ENCODE measurements around the gene PPM1L. TPM values are rescaled to one million over a fixed set of nuclear protein-coding genes. Genes with fewer than 3 reads are reported as not detected.

Gene PPM1L
- total RNA-seq, 1 experiment from 2014 or later = 7.3 TPM

GRCh38 chr3:160931474-160931873 lies 175.4 kb downstream of the PPM1L start:
- Histone ChIP-seq H3K79me1 (ENCODE audit: insufficient read depth, low read depth, low read length, poor library complexity, severe bottlenecking) (peaks cover 5% of the 10 kb centered on the region), H2BK5ac (ENCODE audit: insufficient read length, low read length) (no peak overlapping the region), H3K9ac (ENCODE audit: extremely low read depth, insufficient read length, low read length) (no peak overlapping the region), H3K23ac (ENCODE audit: insufficient read length, low read depth, low read length) (no peak overlapping the region), H3K4me2 (ENCODE audit: insufficient read depth, insufficient read length, low read length) (no peak overlapping the region), H2AFZ (ENCODE audit: low read length) (no peak overlapping the region), H3K9me3 (ENCODE audit: control insufficient read depth, low read depth, low read length) (no peaks in the 10 kb centered on the region), H3K79me2 (ENCODE audit: insufficient read depth, low read length) (no peaks in the 10 kb centered on the region), H2BK120ac (ENCODE audit: low read depth, low read length, poor library complexity, severe bottlenecking) (no peak overlapping the region), H3K27me3 (ENCODE audit: insufficient read depth, low read length) (no peaks in the 10 kb centered on the region), H3K4ac (ENCODE audit: low read depth, low read length) (no peak overlapping the region), H3K4me1 (ENCODE audit: insufficient read depth, low read length) (no peaks in the 10 kb centered on the region), H3K14ac (ENCODE audit: insufficient read depth, low read length) (no peak overlapping the region), H2BK12ac (ENCODE audit: insufficient read length, low read depth, low read length) (no peak overlapping the region), H4K8ac (replicated peaks; ENCODE audit: insufficient read length, low read depth, low read length) (no peak overlapping the region), H2BK20ac (ENCODE audit: low read depth, low read length, poor library complexity, severe bottlenecking) (no peak overlapping the region), H3K27ac (ENCODE audit: insufficient read length, low read depth, low read length) (no peak overlapping the region), H3K23me2 (ENCODE audit: insufficient read length, low read depth, low read length, poor library complexity, severe bottlenecking) (no peaks in the 10 kb centered on the region), H4K5ac (ENCODE audit: insufficient read length, low read depth, low read length) (no peak overlapping the region), H3K56ac (ENCODE audit: insufficient read length, low read depth, low read length) (no peak overlapping the region), H2BK15ac (ENCODE audit: low read depth, low read length) (no peak overlapping the region), H4K20me1 (ENCODE audit: control insufficient read depth, insufficient read depth, insufficient read length) (no peaks in the 10 kb centered on the region), H3K18ac (ENCODE audit: insufficient read length, low read depth, low read length) (no peak overlapping the region), H3T11ph (ENCODE audit: low read length) (no peak overlapping the region), H2AK5ac (ENCODE audit: insufficient read length, low read length) (no peak overlapping the region), H4K91ac (ENCODE audit: insufficient read length, low read depth, low read length) (no peak overlapping the region)
- Mint-ChIP-seq H3K9me3 (no peaks in the 10 kb centered on the region), H3K27ac (no peak overlapping the region), H3K36me3 (ENCODE audit: insufficient read depth in 1 of 3, low read depth in 3 of 3) (no peaks in the 10 kb centered on the region), H3K27me3 (ENCODE audit: low read depth) (no peaks in the 10 kb centered on the region; the same call in 1 of the 2 replicates), H3K4me1 (0 out of 4 replicates have a peak, but pooled peaks cover 0 to 2% of the 10 kb centered on the region in 2 experiments), H3K4me3 (no peak overlapping the region)
- DNase-seq = no peak
- TF ChIP-seq CTCF (conservative IDR thresholded peaks at IDR 0.05) = no peak
